Keratinocyte (primary cell): ENCODE data around the gene CAMKK2. TPM values are rescaled to one million over a fixed set of nuclear protein-coding genes. Genes with fewer than 3 reads are reported as not detected.

Source experiments
- DNase-seq: peaks from one replicate; pipeline ENCODE4 v3.0.0-alpha.2; 2011; ENCODE audit warnings: low read depth, missing footprints, low spot score
- FAIRE-seq: peaks from 2 replicates; lab custom pipeline; 2011; peaks lifted over from hg19 to GRCh38; lab: Jason Lieb, UNC
- H2AFZ ChIP-seq: 2 replicates; pipeline ENCODE4 v1.6.0; 2012; ENCODE audit warnings: low read length, control low read depth, inconsistent platforms; ENCODE audit not compliant: control insufficient read depth
- H3K27ac ChIP-seq: 2 replicates; pipeline ENCODE4 v1.5.1; 2011; ENCODE audit warnings: low read length; ENCODE audit not compliant: control insufficient read depth, insufficient read depth
- H3K27me3 ChIP-seq: 3 replicates; pipeline ENCODE4 v1.6.0; 2011; ENCODE audit warnings: low read length; ENCODE audit not compliant: control insufficient read depth, insufficient read depth; ENCODE audit errors: extremely low read depth
- H3K36me3 ChIP-seq, 2 experiments: 2 replicates in 1 of 2; 3 replicates in 1 of 2; pipeline ENCODE4 v1.5.1; 2011; ENCODE audit warnings: low read length in 2 of 2, mild to moderate bottlenecking in 1 of 2; ENCODE audit not compliant: control insufficient read depth in 2 of 2, insufficient read depth in 2 of 2; ENCODE audit errors: extremely low read depth in 1 of 2
- H3K4me1 ChIP-seq: 3 replicates; pipeline ENCODE4 v1.5.1; 2011; ENCODE audit warnings: low read length; ENCODE audit not compliant: control insufficient read depth, insufficient read depth; ENCODE audit errors: extremely low read depth
- H3K4me2 ChIP-seq: 3 replicates; pipeline ENCODE4 v1.6.0; 2011; ENCODE audit warnings: low read depth, low read length; ENCODE audit not compliant: control insufficient read depth, insufficient read depth; ENCODE audit errors: extremely low read depth
- H3K4me3 ChIP-seq, 3 experiments: fragments of 200-600 bp in 1 of 3; sonication (generic) in 1 of 3; 2 replicates in 2 of 3; 3 replicates in 1 of 3; pipeline ENCODE4 v1.5.1; 2011 to 2016; ENCODE audit warnings: low read length in 3 of 3, mild to moderate bottlenecking in 3 of 3, control low read depth in 2 of 3, inconsistent platforms in 1 of 3, low read depth in 1 of 3, mixed read lengths in 1 of 3, mixed run types in 1 of 3, moderate library complexity in 1 of 3; ENCODE audit not compliant: control insufficient read depth in 2 of 3, insufficient read depth in 2 of 3; ENCODE audit errors: extremely low read depth in 1 of 3
- H3K79me2 ChIP-seq: 2 replicates; pipeline ENCODE4 v1.6.0; 2012; ENCODE audit warnings: low read length; ENCODE audit not compliant: control insufficient read depth, insufficient read depth
- H3K9ac ChIP-seq: 3 replicates; pipeline ENCODE4 v1.6.0; 2011; ENCODE audit warnings: low read length; ENCODE audit not compliant: control insufficient read depth, insufficient read depth; ENCODE audit errors: extremely low read depth
- H3K9me1 ChIP-seq: 3 replicates; pipeline ENCODE4 v1.6.0; 2011; ENCODE audit warnings: low read length; ENCODE audit not compliant: control insufficient read depth, insufficient read depth; ENCODE audit errors: extremely low read depth
- H3K9me3 ChIP-seq: 2 replicates; pipeline ENCODE4 v1.5.1; 2012; ENCODE audit warnings: low read depth, low read length; ENCODE audit not compliant: control insufficient read depth
- H4K20me1 ChIP-seq: 3 replicates; pipeline ENCODE4 v1.6.0; 2011; ENCODE audit warnings: low read length; ENCODE audit not compliant: control insufficient read depth, insufficient read depth; ENCODE audit errors: extremely low read depth
- EZH2 ChIP-seq: IDR thresholded peaks from one replicate; pipeline ENCODE4 v1.6.1; 2012; ENCODE audit warnings: inconsistent platforms, mild to moderate bottlenecking, low read length, moderate library complexity
- dilution Hi-C: fragments of 300-500 bp; cut with MboI; formaldehyde crosslinking; loops from one replicate; pipeline ENCODE4 v1.7.0; 2020; ENCODE audit warnings: low sequenced_read_pairs; ENCODE audit not compliant: extremely low pct_ligation_motif_present
- polyA plus RNA-seq, 5 experiments: library from polyadenylated mRNA; depleted of rRNA in 3 of 5; stranded (reverse) in 3 of 5; stranded (forward) in 1 of 5; unstranded in 1 of 5; fragments of >200 nt; gene quantifications; 1 replicate in 1 of 5; 2 replicates in 3 of 5; 3 replicates in 1 of 5; pipeline versions ENCODE4 v1.2.1 to v1.2.3, GENCODE V29; 2011 to 2012; ENCODE audit warnings: missing spikeins in 2 of 5, low read depth in 1 of 5, low replicate concordance in 1 of 5
- TF ChIP-seq, protein P1 (sequence below), 3 experiments: IDR thresholded peaks in 1 of 3; conservative IDR thresholded peaks in 1 of 3; optimal IDR thresholded peaks in 1 of 3; 2 replicates in 2 of 3; 3 replicates in 1 of 3; pipeline versions ENCODE3 to v1.5.1; 2011; ENCODE audit warnings: low read length in 3 of 3, mild to moderate bottlenecking in 3 of 3, moderate library complexity in 2 of 3, control low read depth in 1 of 3, inconsistent platforms in 1 of 3; ENCODE audit not compliant: insufficient read depth in 2 of 3; ENCODE audit errors: extremely low read depth in 1 of 3

Gene CAMKK2
- polyA plus RNA-seq, 1 donor (not counting 4 experiments of a cell fraction or from before 2014, with no cell fraction given) = 18.6 TPM

- no peak overlapping the region for H3K27ac ChIP-seq
- DNase-seq (no peak), FAIRE-seq (no peak)
- no peak overlapping the region for H3K4me2 ChIP-seq
- no peaks in the 10 kb centered on the region for H3K27me3 ChIP-seq
- no peaks in the 10 kb centered on the region for H3K9me3 ChIP-seq
- H4K20me1 ChIP-seq = no peaks in the 10 kb centered on the region
- H3K4me1 ChIP-seq = peaks cover 4% of the 10 kb centered on the region
- no peak overlapping the region for H2AFZ ChIP-seq
- peaks cover 28 to 35% of the 10 kb centered on the region in 2 experiments for H3K36me3 ChIP-seq
- H3K79me2 ChIP-seq = no peaks in the 10 kb centered on the region
- TF ChIP-seq EZH2 = no peak
- TF ChIP-seq, protein P1, sequence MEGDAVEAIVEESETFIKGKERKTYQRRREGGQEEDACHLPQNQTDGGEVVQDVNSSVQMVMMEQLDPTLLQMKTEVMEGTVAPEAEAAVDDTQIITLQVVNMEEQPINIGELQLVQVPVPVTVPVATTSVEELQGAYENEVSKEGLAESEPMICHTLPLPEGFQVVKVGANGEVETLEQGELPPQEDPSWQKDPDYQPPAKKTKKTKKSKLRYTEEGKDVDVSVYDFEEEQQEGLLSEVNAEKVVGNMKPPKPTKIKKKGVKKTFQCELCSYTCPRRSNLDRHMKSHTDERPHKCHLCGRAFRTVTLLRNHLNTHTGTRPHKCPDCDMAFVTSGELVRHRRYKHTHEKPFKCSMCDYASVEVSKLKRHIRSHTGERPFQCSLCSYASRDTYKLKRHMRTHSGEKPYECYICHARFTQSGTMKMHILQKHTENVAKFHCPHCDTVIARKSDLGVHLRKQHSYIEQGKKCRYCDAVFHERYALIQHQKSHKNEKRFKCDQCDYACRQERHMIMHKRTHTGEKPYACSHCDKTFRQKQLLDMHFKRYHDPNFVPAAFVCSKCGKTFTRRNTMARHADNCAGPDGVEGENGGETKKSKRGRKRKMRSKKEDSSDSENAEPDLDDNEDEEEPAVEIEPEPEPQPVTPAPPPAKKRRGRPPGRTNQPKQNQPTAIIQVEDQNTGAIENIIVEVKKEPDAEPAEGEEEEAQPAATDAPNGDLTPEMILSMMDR (optimal IDR thresholded peaks at IDR 0.05 in 1 of 3, IDR thresholded peaks at IDR 0.05 in 1 of 3, conservative IDR thresholded peaks at IDR 0.05 in 1 of 3; ENCODE audit: extremely low read depth in 1 of 3, insufficient read depth in 2 of 3, low read length in 3 of 3) = no peak
- no peak overlapping the region for H3K4me3 ChIP-seq
- dilution Hi-C loops = no loop called here
- H3K9me1 ChIP-seq = no peaks in the 10 kb centered on the region
- no peak overlapping the region for H3K9ac ChIP-seq
Observed at GRCh38 chr12:121331248-121331647, 34.7 kb upstream of the CAMKK2 start.

GRCh38 chr12:121330692-121331091, 34.2 kb upstream of the CAMKK2 start:
- Histone ChIP-seq H3K4me1 (peaks cover 4% of the 10 kb centered on the region), H3K27ac (no peak overlapping the region), H3K9me3 (no peaks in the 10 kb centered on the region), H3K9me1 (no peaks in the 10 kb centered on the region), H3K36me3 (peaks cover 30 to 35% of the 10 kb centered on the region in 2 experiments), H2AFZ (no peak overlapping the region), H3K9ac (no peak overlapping the region), H3K27me3 (no peaks in the 10 kb centered on the region), H4K20me1 (no peaks in the 10 kb centered on the region), H3K4me2 (no peak overlapping the region), H3K79me2 (no peaks in the 10 kb centered on the region), H3K4me3 (no peak overlapping the region)
- dilution Hi-C loops = no loop called here
- no peak for FAIRE-seq
- no peak for DNase-seq
- TF ChIP-seq, protein P1 (optimal IDR thresholded peaks at IDR 0.05 in 1 of 3, IDR thresholded peaks at IDR 0.05 in 1 of 3, conservative IDR thresholded peaks at IDR 0.05 in 1 of 3; ENCODE audit: extremely low read depth in 1 of 3, insufficient read depth in 2 of 3, low read length in 3 of 3) = no peak
